Kidney glomerular epithelial cell (primary cell): ENCODE data around the gene MTG2.
"Not testable (repeated sequence)": the region's sequence is repeated elsewhere in the genome, so short reads cannot be mapped to it uniquely, and the experiment has no call there.

Experiments used
- DNase-seq: peaks from one replicate; lab custom pipeline; 2025; lab: John Stamatoyannopoulos, UW

Gene MTG2

DNA sequence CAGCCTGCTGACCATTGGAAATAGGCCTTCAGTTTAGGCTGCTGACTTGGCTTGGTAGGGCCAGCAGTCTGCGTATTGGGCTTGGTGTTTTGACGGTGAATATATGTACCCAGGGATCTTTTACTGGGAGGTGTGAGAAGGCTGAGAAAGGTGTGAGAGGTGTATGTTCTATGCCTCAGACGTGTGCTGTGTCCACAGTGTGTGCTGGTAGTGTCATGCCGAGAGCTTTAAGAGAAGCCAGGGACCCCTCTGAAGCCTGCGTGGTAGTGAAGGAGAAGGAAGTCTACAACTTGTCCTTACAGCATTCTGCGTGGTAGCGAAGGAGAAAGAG, 37.2 kb upstream of the MTG2 start:
- DNase-seq, result no peak

- no peak for DNase-seq
Measured at GRCh38 chr20:62146019-62146755, 36.6 kb upstream of the MTG2 start.

- DNase-seq, result no peak
Measured at GRCh38 chr20:62147125-62147524, 35.7 kb upstream of the MTG2 start.

GRCh38 chr20:62147528-62147927, 35.3 kb upstream of the MTG2 start:
- no peak for DNase-seq

GRCh38 chr20:62148383-62148782, 34.4 kb upstream of the MTG2 start:
- not testable (repeated sequence) for DNase-seq

- no peak for DNase-seq
Measured at GRCh38 chr20:62148908-62149314, 33.9 kb upstream of the MTG2 start.

- DNase-seq, result no peak
Measured at GRCh38 chr20:62149532-62150309, 33.1 kb upstream of the MTG2 start.

- no peak for DNase-seq
Measured at GRCh38 chr20:62150310-62150575, 32.6 kb upstream of the MTG2 start.

GRCh38 chr20:62151225-62151624, 31.6 kb upstream of the MTG2 start:
- no peak for DNase-seq

DNA sequence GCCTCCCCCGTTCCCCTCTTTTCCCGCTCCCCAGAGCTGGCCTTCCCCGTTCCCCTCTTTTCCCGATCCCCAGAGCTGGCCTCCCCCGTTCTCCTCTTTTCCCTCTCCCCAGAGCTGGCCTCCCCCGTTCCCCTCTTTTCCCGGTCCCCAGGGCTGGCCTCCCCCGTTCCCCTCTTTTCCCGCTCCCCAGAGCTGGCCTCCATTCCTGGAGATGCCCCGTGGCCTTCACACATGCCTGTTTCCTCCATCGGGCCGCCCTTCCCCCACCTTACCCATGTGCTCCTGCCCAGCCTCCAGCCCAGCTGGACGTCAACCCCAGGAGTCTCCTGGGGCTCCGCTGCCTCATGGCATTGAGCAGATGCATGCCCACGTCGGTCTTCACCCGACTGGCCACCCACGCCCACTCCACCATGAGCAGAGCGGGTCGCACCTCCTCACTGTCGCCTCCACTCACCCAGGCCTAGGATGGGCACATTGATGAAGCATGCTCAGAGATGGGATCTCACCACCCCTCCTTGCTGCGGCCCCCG, 30.9 kb upstream of the MTG2 start:
- DNase-seq, result no peak

DNA sequence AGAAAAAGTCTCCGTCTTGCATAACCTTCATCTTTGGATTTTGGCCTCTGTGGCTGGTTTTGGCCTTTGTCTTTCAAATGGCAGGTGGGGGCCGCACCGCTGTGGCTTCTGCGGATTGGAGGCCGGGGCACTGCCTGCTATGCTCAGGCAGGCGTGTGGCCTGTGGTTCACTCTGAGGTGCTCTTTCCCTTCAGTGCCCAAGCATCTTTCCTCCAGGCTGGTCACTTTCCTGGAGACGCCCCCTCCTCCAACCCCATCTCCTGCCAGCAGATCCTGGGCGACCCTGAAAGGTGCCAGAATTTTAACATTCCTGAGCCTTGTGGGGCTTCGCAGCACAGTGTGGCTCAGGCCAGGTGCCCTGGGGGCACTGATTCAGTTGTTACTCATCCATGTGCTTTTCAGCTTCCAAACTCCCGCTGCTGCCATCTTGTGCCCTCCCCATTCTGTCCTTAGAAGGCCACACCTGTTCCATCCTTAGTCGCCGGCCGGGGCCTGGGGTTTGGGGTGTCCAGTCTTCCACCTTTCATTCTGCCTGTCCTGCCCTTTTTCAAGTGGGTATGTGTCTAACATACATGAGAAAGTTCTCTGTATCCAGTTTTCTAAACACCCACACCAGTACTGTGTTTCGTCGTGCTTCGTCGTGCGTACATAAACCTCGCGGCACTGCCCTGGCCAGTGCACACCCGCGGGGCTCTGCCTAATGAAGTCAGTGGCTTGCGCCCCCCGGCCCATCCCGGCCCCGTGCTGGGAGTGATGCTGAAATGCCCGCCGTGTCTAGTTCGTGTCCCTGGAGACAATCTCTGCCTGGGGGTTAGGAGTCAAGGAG, 27.2 kb upstream of the MTG2 start:
- DNase-seq, result no peak

DNA sequence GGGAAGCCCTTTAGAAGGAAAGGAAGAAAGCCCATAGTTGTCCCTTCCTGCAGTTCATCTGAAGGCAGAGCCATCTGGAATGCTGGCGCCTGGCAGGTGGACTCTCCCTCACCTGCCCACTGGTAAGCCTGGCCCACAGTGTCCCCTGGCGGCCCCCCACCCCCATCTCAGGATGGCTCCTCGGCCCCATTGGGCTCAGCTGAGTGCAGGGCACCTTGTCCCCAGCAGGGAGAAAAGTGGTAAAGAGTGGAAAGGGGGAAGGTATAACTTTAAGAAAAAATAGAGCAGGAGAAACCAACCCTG, 26.6 kb upstream of the MTG2 start:
- DNase-seq, result no peak

DNA sequence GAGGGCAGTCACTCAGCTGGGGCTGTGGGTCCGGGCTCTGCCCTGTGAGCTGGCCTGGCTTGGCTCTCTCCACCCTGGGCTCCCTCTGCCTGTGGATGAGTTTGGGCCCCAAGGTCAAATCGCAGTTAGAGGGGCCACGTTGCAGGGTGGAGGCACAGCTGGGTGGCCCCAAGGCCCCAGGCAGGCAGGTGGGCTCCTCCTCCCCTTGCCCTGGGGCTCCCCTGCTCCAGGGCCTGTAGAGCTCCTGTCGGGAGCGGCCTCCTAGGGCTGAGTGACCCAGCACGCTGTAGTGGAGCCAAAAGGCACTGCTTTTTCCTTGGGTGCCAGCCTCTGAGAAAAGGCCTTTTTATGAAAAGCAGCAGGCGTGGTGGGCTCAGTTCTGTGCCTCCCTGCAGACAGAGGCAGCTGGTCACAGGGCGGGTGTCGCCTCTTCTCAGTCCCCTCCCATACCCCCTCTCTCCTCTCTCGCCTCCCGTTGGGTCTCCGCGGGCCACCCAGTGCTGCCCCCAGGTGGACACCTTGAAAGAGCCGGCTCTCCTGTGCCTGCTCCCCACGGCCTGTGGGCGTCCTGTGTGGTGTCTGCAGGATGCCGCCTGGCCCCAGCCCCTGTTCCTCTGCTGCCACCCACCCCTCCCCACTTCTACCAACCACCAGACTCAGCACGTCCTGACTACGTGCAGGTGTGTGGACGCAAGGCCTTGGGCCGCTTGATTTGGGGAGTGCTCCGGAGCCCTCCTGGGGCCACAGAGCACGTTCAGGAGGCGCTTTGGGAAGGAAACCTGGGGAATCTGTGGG, 26.0 kb upstream of the MTG2 start:
- DNase-seq, result no peak

DNA sequence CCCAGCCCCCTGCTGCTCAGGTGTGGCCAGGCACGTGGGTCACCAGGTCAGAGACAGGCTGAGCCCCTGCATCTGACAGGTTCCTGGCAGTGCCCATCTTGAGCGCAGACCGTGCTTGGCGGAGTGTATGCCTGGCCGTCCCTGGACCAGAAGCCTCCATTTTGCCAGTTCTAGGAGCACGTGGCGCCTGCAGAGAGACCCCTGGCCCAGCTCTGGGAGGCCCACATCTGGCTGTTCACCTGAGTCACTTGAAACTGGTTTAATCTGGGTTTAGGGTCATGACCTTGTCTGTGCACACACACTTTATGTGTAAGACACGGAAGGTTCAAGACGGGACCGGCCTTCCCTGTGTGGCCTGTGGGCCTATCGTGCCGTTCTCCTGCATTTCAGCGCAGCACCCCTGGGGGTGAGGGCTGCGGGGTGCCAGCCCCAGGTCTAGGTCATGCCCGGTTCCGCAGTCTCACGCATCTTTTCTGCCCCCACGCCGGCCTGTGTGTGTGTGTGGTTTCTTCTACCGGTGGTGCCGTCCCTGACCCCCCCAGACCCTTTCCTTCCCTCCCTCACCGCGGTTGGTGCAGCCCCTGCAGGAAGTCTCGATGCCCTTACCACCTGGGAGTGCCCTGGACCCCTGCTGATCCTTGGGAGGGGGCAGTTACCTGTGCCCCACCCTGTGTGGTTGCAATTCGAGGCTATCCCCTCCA, 25.3 kb upstream of the MTG2 start:
- DNase-seq, result no peak

GRCh38 chr20:62158088-62158400, 24.8 kb upstream of the MTG2 start:
- no peak for DNase-seq

DNA sequence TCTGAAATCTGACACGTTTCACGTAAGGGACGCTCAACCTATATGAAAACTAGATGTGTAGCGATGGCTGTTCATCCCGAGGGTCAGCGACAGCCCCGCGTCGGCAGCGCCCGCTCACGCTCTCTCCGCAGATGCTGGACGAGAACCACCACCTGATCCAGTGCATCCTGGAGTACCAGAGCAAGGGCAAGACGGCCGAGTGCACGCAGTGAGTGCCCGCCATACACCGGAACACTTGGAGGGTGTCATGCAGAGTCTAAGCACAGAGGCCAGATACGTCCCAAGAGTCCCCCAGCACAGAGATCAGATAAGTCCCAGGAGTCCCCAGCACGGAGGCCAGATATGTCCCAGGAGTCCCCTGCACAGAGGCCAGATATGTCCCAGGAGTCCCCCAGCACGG, 24.3 kb upstream of the MTG2 start:
- no peak for DNase-seq

- DNase-seq, result no peak
Measured at GRCh38 chr20:62159052-62159451, 23.8 kb upstream of the MTG2 start.

- DNase-seq, result no peak
Measured at GRCh38 chr20:62159839-62160238, 23.0 kb upstream of the MTG2 start.

- DNase-seq, result no peak
Measured at GRCh38 chr20:62160253-62160652, 22.6 kb upstream of the MTG2 start.

GRCh38 chr20:62160876-62161275, 22.0 kb upstream of the MTG2 start:
- DNase-seq, result no peak

GRCh38 chr20:62161347-62161746, 21.5 kb upstream of the MTG2 start:
- DNase-seq, result no peak
